ENCODE results near the gene ZFTA. TPM values are rescaled to one million over a fixed set of nuclear protein-coding genes. Genes with fewer than 3 reads are reported as not detected.
A peak's percentile ranks its signal among the peaks of the same experiment; 100 is the strongest.

Gene ZFTA
- total and polyA plus RNA-seq, 7 experiments from 2014 or later = 0.04 to 3.6 (median 2.4) TPM

- H3K9me3 ChIP-seq (ENCODE audit: control insufficient read depth in 2 of 3, low read length in 3 of 3) = no peaks in the 10 kb centered on the region
- Mint-ChIP-seq H3K4me3 (no peak overlapping the region), H3K36me3 (no peaks in the 10 kb centered on the region), H3K27me3 (peaks cover 0 to 16% (median 4%) of the 10 kb centered on the region in 5 donors), H3K4me1 (peaks cover 0 to 2% (median 0%) of the 10 kb centered on the region in 7 donors), H3K9me3 (peaks cover 0 to 2% (median 0%) of the 10 kb centered on the region in 11 donors), H3K27ac (no peak overlapping the region)
- no peaks in the 10 kb centered on the region for H3K36me3 ChIP-seq (ENCODE audit: control insufficient read depth in 2 of 3, insufficient read depth in 3 of 3, low read length in 3 of 3)
- intact Hi-C loops (cut with micrococcal nuclease) = no loop called here
- ATAC-seq (no peak), DNase-seq (no peak)
- POLR2A ChIA-PET = interaction anchor here (0.5 kb wide), 1 partner anchor 1548 kb away, joined by 4 read pairs; no protein-coding TSS in a partner anchor
- no peaks in the 10 kb centered on the region for H3K4me1 ChIP-seq (ENCODE audit: control insufficient read depth in 2 of 2, insufficient read depth in 2 of 2, low read length in 2 of 2)
- CTCF ChIA-PET = no interaction called here
- H3K27me3 ChIP-seq (ENCODE audit: control insufficient read depth in 2 of 2, insufficient read depth in 2 of 2, low read length in 2 of 2) = no peaks in the 10 kb centered on the region
- H3K27ac ChIP-seq (ENCODE audit: low read depth, low read length) = no peak overlapping the region
- no peak overlapping the region for H3K4me3 ChIP-seq (ENCODE audit: low read length)
Measured at GRCh38 chr11:63802637-63803414, 34.3 kb upstream of the ZFTA start.

DNA sequence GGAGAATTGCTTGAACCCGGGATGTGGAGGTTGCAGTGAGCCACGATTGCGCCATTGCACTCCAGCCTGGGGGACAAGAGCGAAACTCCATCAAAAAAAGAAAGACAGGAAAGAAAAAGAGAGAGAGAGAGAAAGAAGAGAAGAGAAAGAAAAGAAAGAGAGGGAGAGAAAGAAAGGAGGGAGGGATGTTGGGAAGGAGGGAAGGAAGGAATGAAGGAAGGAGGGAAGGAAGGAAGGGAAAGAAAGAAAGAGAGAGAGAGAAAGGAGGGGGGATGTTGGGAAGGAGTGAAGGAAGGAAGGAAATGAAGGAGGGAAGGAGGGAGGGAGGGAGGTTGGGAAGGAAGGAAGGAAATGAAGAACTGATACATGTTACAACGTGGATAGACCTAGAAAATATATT is 32.3 kb upstream of the ZFTA start:
- Mint-ChIP-seq H3K4me3 (no peak overlapping the region), H3K9me3 (peaks cover 0 to 2% (median 0%) of the 10 kb centered on the region in 11 donors), H3K27me3 (peaks cover 4 to 16% (median 5%) of the 10 kb centered on the region in 5 donors), H3K36me3 (no peaks in the 10 kb centered on the region), H3K4me1 (peaks cover 0 to 2% (median 0%) of the 10 kb centered on the region in 7 donors), H3K27ac (peak overlapping the region in 1 of 9 donors; percentile 9)
- no peaks in the 10 kb centered on the region for H3K36me3 ChIP-seq (ENCODE audit: control insufficient read depth in 2 of 3, insufficient read depth in 3 of 3, low read length in 3 of 3)
- H3K27me3 ChIP-seq (ENCODE audit: control insufficient read depth in 2 of 2, insufficient read depth in 2 of 2, low read length in 2 of 2) = no peaks in the 10 kb centered on the region
- no peak for DNase-seq
- H3K27ac ChIP-seq (ENCODE audit: low read depth, low read length) = no peak overlapping the region
- intact Hi-C loops (cut with micrococcal nuclease) = no loop called here
- H3K4me1 ChIP-seq (ENCODE audit: control insufficient read depth in 2 of 2, insufficient read depth in 2 of 2, low read length in 2 of 2) = no peaks in the 10 kb centered on the region
- no peaks in the 10 kb centered on the region for H3K9me3 ChIP-seq (ENCODE audit: control insufficient read depth in 2 of 3, low read length in 3 of 3)
- ChIA-PET CTCF (interaction anchor here (0.8 kb wide), 1 partner anchor 35 kb away, joined by 3 read pairs; no protein-coding TSS in a partner anchor), POLR2A (interaction anchor here (0.6 kb wide), 1 partner anchor 8 kb away, joined by 3 read pairs; no protein-coding TSS in a partner anchor)
- no peak for ATAC-seq
- H3K4me3 ChIP-seq (ENCODE audit: low read length) = no peak overlapping the region

DNA sequence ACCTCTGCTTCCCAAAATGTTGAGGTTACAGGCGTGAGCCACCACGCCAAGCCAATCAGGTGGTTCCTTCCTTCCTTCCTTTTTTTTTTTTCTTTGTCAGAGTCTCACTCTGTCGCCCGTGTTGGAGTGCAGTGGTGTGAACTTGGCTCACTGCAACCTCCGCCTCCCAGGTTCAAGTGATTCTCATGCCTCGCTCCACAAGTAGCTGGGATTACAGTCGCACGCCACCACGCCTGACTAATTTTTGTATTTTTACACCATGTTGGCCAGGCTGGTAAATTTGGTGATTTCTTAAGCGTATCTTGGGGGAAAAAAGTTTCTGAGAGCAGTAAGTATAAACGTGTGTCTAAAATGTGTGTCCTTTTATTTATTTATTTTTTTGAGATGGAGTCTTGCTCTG is 26.5 kb upstream of the ZFTA start:
- Histone ChIP-seq H3K27ac (ENCODE audit: low read depth, low read length) (no peak overlapping the region), H3K4me1 (ENCODE audit: control insufficient read depth in 2 of 2, insufficient read depth in 2 of 2, low read length in 2 of 2) (no peaks in the 10 kb centered on the region), H3K36me3 (ENCODE audit: control insufficient read depth in 2 of 3, insufficient read depth in 3 of 3, low read length in 3 of 3) (no peaks in the 10 kb centered on the region), H3K27me3 (ENCODE audit: control insufficient read depth in 2 of 2, insufficient read depth in 2 of 2, low read length in 2 of 2) (no peaks in the 10 kb centered on the region), H3K4me3 (ENCODE audit: low read length) (no peak overlapping the region), H3K9me3 (ENCODE audit: control insufficient read depth in 2 of 3, low read length in 3 of 3) (peaks cover 0 to 14% (median 0%) of the 10 kb centered on the region in 3 experiments)
- peaks cover 0 to 7% (median 0%) of the 10 kb centered on the region in 5 donors for H3K36me3 Mint-ChIP-seq
- ATAC-seq (no peak), DNase-seq (no peak)
- POLR2A ChIA-PET = interaction anchor here (0.7 kb wide), 1 partner anchor 133 kb away, joined by 3 read pairs; no protein-coding TSS in a partner anchor
- H3K27me3 Mint-ChIP-seq = peaks cover 4 to 15% (median 6%) of the 10 kb centered on the region in 5 donors
- CTCF ChIA-PET = interaction anchor here (0.7 kb wide), 1 partner anchor 772 kb away, joined by 5 read pairs; no protein-coding TSS in a partner anchor
- H3K4me3 Mint-ChIP-seq = no peak overlapping the region
- H3K27ac Mint-ChIP-seq = no peak overlapping the region
- H3K9me3 Mint-ChIP-seq = peaks cover 0 to 29% (median 11%) of the 10 kb centered on the region in 11 donors
- H3K4me1 Mint-ChIP-seq = peaks cover 0 to 4% (median 0%) of the 10 kb centered on the region in 7 donors
- intact Hi-C loops (cut with micrococcal nuclease) = no loop called here

- CTCF ChIA-PET = no interaction called here
- POLR2A ChIA-PET = no interaction called here
Measured at GRCh38 chr11:63793161-63793560, 24.6 kb upstream of the ZFTA start.

DNA sequence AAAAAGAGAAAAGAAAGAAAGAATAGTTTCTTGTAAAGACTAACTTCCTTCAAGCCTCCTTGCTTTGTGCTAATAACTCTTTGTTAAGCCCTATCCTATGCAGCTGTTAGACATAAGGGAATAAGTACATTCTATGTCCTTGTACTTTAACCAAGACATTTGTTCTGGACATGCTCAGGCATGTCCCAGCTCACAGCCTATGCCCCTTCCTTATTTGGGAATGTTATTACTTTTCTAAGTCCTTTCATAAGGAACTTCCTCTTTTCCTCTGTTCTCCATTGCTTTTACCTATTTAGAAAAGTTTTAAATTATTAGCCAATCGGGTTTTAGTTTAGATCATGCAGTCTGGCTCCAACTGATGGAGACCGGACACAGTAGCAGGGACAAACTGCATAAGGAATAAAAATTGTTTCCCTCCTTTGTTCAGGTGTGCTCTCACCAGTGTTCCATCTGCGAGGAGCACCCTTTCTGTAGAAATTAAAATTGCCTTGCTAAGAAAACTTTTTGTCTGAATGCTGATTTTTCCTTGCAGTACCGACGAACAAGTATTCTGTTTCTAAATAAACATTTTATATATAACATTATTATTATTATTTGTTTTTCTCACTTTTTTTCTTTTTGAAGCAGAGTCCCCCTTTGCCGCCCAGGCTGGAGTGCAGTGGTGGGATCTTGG is 23.1 kb upstream of the ZFTA start:
- no peak overlapping the region for H3K4me3 ChIP-seq (ENCODE audit: low read length)
- ChIA-PET POLR2A (no interaction called here), CTCF (no interaction called here)
- H3K27ac Mint-ChIP-seq = no peak overlapping the region
- peaks cover 0 to 33% (median 11%) of the 10 kb centered on the region in 11 donors for H3K9me3 Mint-ChIP-seq
- intact Hi-C loops (cut with micrococcal nuclease) = no loop called here
- H3K9me3 ChIP-seq (ENCODE audit: control insufficient read depth in 2 of 3, low read length in 3 of 3) = peaks cover 0 to 14% (median 0%) of the 10 kb centered on the region in 3 experiments
- no peaks in the 10 kb centered on the region for H3K4me1 ChIP-seq (ENCODE audit: control insufficient read depth in 2 of 2, insufficient read depth in 2 of 2, low read length in 2 of 2)
- peaks cover 4 to 9% (median 6%) of the 10 kb centered on the region in 5 donors for H3K27me3 Mint-ChIP-seq
- DNase-seq = no peak
- H3K4me1 Mint-ChIP-seq = peaks cover 0 to 8% (median 0%) of the 10 kb centered on the region in 7 donors
- no peaks in the 10 kb centered on the region for H3K27me3 ChIP-seq (ENCODE audit: control insufficient read depth in 2 of 2, insufficient read depth in 2 of 2, low read length in 2 of 2)
- no peak overlapping the region for H3K4me3 Mint-ChIP-seq
- no peaks in the 10 kb centered on the region for H3K36me3 ChIP-seq (ENCODE audit: control insufficient read depth in 2 of 3, insufficient read depth in 3 of 3, low read length in 3 of 3)
- no peak overlapping the region for H3K27ac ChIP-seq (ENCODE audit: low read depth, low read length)
- peaks cover 0 to 7% (median 0%) of the 10 kb centered on the region in 5 donors for H3K36me3 Mint-ChIP-seq
- no peak for ATAC-seq

More at GRCh38 chr11:63793161-63793560, 24.6 kb upstream of the ZFTA start:
- ATAC-seq (no peak), DNase-seq (no peak)
- Mint-ChIP-seq H3K27ac (no peak overlapping the region), H3K9me3 (peaks cover 0 to 33% (median 11%) of the 10 kb centered on the region in 11 donors), H3K27me3 (peaks cover 4 to 10% (median 6%) of the 10 kb centered on the region in 5 donors), H3K36me3 (peaks cover 0 to 7% (median 0%) of the 10 kb centered on the region in 5 donors), H3K4me3 (no peak overlapping the region), H3K4me1 (peaks cover 0 to 8% (median 0%) of the 10 kb centered on the region in 7 donors)
- Histone ChIP-seq H3K27me3 (ENCODE audit: control insufficient read depth in 2 of 2, insufficient read depth in 2 of 2, low read length in 2 of 2) (no peaks in the 10 kb centered on the region), H3K4me3 (ENCODE audit: low read length) (no peak overlapping the region), H3K27ac (ENCODE audit: low read depth, low read length) (no peak overlapping the region), H3K4me1 (ENCODE audit: control insufficient read depth in 2 of 2, insufficient read depth in 2 of 2, low read length in 2 of 2) (no peaks in the 10 kb centered on the region), H3K9me3 (ENCODE audit: control insufficient read depth in 2 of 3, low read length in 3 of 3) (peaks cover 0 to 14% (median 0%) of the 10 kb centered on the region in 3 experiments), H3K36me3 (ENCODE audit: control insufficient read depth in 2 of 3, insufficient read depth in 3 of 3, low read length in 3 of 3) (no peaks in the 10 kb centered on the region)
- intact Hi-C loops (cut with micrococcal nuclease) = no loop called here

DNA sequence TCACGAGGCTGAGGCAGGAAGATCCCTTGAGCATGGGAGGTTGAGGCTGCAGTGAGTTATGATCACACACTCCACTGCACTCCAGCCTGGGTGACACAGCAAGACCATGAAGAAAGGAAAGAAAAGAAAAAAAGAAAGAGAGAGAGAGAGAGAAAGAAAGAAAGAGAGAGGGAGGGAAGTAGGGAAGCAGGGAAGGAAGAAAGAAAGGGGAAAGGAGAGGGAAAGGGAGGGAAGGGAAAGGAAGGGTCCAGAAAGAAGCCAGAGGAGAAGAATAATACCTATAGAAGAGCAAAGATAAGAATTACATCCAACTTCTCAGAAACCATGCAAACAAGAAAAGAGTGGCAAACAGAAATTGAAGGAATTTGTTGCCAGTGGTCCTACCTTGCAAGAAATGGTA is 17.2 kb upstream of the ZFTA start:
- H3K9me3 Mint-ChIP-seq = peaks cover 0 to 11% (median 0%) of the 10 kb centered on the region in 11 donors
- ATAC-seq = no peak
- no peaks in the 10 kb centered on the region for H3K36me3 Mint-ChIP-seq
- H3K27ac Mint-ChIP-seq = no peak overlapping the region
- no peaks in the 10 kb centered on the region for H3K36me3 ChIP-seq (ENCODE audit: control insufficient read depth in 2 of 3, insufficient read depth in 3 of 3, low read length in 3 of 3)
- ChIA-PET CTCF (no interaction called here), POLR2A (no interaction called here)
- no peak overlapping the region for H3K4me3 ChIP-seq (ENCODE audit: low read length)
- no peaks in the 10 kb centered on the region for H3K27me3 ChIP-seq (ENCODE audit: control insufficient read depth in 2 of 2, insufficient read depth in 2 of 2, low read length in 2 of 2)
- no peaks in the 10 kb centered on the region for H3K9me3 ChIP-seq (ENCODE audit: control insufficient read depth in 2 of 3, low read length in 3 of 3)
- no peak overlapping the region for H3K4me3 Mint-ChIP-seq
- H3K27ac ChIP-seq (ENCODE audit: low read depth, low read length) = no peak overlapping the region
- peaks cover 0 to 16% (median 0%) of the 10 kb centered on the region in 5 donors for H3K27me3 Mint-ChIP-seq
- peaks cover 0 to 8% (median 0%) of the 10 kb centered on the region in 7 donors for H3K4me1 Mint-ChIP-seq
- no peaks in the 10 kb centered on the region for H3K4me1 ChIP-seq (ENCODE audit: control insufficient read depth in 2 of 2, insufficient read depth in 2 of 2, low read length in 2 of 2)
- intact Hi-C loops (cut with micrococcal nuclease) = no loop called here
- DNase-seq = no peak

Measured in naive thymus-derived CD4-positive, alpha-beta T cell (primary cell).